ENCODE results near the gene ITGB4.

ITGB4 gene

GRCh38 chr17:75681289-75681688 is 40.0 kb upstream of the ITGB4 start:
- TF ChIP-seq EZH2 (IDR thresholded peaks at IDR 0.05; ENCODE audit: borderline replicate concordance, low read depth, low read length, severe bottlenecking) (no peak), CTCF (IDR thresholded peaks at IDR 0.05; ENCODE audit: borderline replicate concordance, extremely low read depth, low read length, poor library complexity, severe bottlenecking) (no peak)
- H3K27me3 ChIP-seq (ENCODE audit: insufficient read depth, low read length, poor library complexity) = no peaks in the 10 kb centered on the region
- ATAC-seq (ENCODE audit: insufficient read depth, low read depth) (no peak), DNase-seq (no peak)
- no peak overlapping the region for H3K4me3 ChIP-seq (ENCODE audit: low read depth in 1 of 2, low read length in 2 of 2)
- no peak overlapping the region for H2AFZ ChIP-seq (ENCODE audit: low read depth, low read length)
- peaks cover 33% of the 10 kb centered on the region; the same call in 1 of the 2 replicates for H4K20me1 ChIP-seq (ENCODE audit: insufficient read depth, low read length)
- peaks cover 57% of the 10 kb centered on the region for H3K36me3 ChIP-seq (ENCODE audit: insufficient read depth, low read length)
- H3K4me2 ChIP-seq (ENCODE audit: insufficient read depth, low read length) = no peak overlapping the region
- no peak overlapping the region for H3K27ac ChIP-seq (ENCODE audit: low read length)
- H3K9ac ChIP-seq (ENCODE audit: low read depth, low read length) = no peak overlapping the region
- H3K79me2 ChIP-seq (ENCODE audit: insufficient read depth, low read length) = peaks cover 84% of the 10 kb centered on the region
- no peaks in the 10 kb centered on the region for H3K4me1 ChIP-seq (ENCODE audit: insufficient read depth, low read length)
- H3K9me3 ChIP-seq (ENCODE audit: insufficient read depth, low read length, severe bottlenecking) = no peaks in the 10 kb centered on the region

GRCh38 chr17:75683583-75683982 is 37.7 kb upstream of the ITGB4 start:
- no peak overlapping the region for H3K4me3 ChIP-seq (ENCODE audit: low read depth in 1 of 2, low read length in 2 of 2)
- H3K9ac ChIP-seq (ENCODE audit: low read depth, low read length) = no peak overlapping the region
- TF ChIP-seq CTCF (IDR thresholded peaks at IDR 0.05; ENCODE audit: borderline replicate concordance, extremely low read depth, low read length, poor library complexity, severe bottlenecking) (no peak), EZH2 (IDR thresholded peaks at IDR 0.05; ENCODE audit: borderline replicate concordance, low read depth, low read length, severe bottlenecking) (no peak)
- no peak overlapping the region for H2AFZ ChIP-seq (ENCODE audit: low read depth, low read length)
- H3K36me3 ChIP-seq (ENCODE audit: insufficient read depth, low read length) = peaks cover 57% of the 10 kb centered on the region
- no peaks in the 10 kb centered on the region for H3K4me1 ChIP-seq (ENCODE audit: insufficient read depth, low read length)
- H3K9me3 ChIP-seq (ENCODE audit: insufficient read depth, low read length, severe bottlenecking) = no peaks in the 10 kb centered on the region
- DNase-seq (no peak), ATAC-seq (ENCODE audit: insufficient read depth, low read depth) (no peak)
- peaks cover 47% of the 10 kb centered on the region for H4K20me1 ChIP-seq (ENCODE audit: insufficient read depth, low read length)
- H3K27me3 ChIP-seq (ENCODE audit: insufficient read depth, low read length, poor library complexity) = no peaks in the 10 kb centered on the region
- H3K27ac ChIP-seq (ENCODE audit: low read length) = no peak overlapping the region
- H3K4me2 ChIP-seq (ENCODE audit: insufficient read depth, low read length) = no peak overlapping the region
- H3K79me2 ChIP-seq (ENCODE audit: insufficient read depth, low read length) = peaks cover 85% of the 10 kb centered on the region

- Histone ChIP-seq H3K36me3 (ENCODE audit: insufficient read depth, low read length) (peaks cover 55% of the 10 kb centered on the region), H4K20me1 (ENCODE audit: insufficient read depth, low read length) (peaks cover 52% of the 10 kb centered on the region), H3K4me2 (ENCODE audit: insufficient read depth, low read length) (no peak overlapping the region), H3K9ac (ENCODE audit: low read depth, low read length) (no peak overlapping the region), H3K4me3 (ENCODE audit: low read depth in 1 of 2, low read length in 2 of 2) (no peak overlapping the region), H3K9me3 (ENCODE audit: insufficient read depth, low read length, severe bottlenecking) (no peaks in the 10 kb centered on the region), H3K27me3 (ENCODE audit: insufficient read depth, low read length, poor library complexity) (no peaks in the 10 kb centered on the region), H3K27ac (ENCODE audit: low read length) (no peak overlapping the region), H3K4me1 (ENCODE audit: insufficient read depth, low read length) (no peaks in the 10 kb centered on the region), H2AFZ (ENCODE audit: low read depth, low read length) (no peak overlapping the region), H3K79me2 (ENCODE audit: insufficient read depth, low read length) (peaks cover 89% of the 10 kb centered on the region)
- DNase-seq (no peak), ATAC-seq (ENCODE audit: insufficient read depth, low read depth) (no peak)
- no peak for TF ChIP-seq CTCF (IDR thresholded peaks at IDR 0.05; ENCODE audit: borderline replicate concordance, extremely low read depth, low read length, poor library complexity, severe bottlenecking)
- TF ChIP-seq EZH2 (IDR thresholded peaks at IDR 0.05; ENCODE audit: borderline replicate concordance, low read depth, low read length, severe bottlenecking) = no peak
These were observed 37.0 kb upstream of the ITGB4 start for GRCh38 chr17:75684249-75684648.

- H3K9me3 ChIP-seq (ENCODE audit: insufficient read depth, low read length, severe bottlenecking) = no peaks in the 10 kb centered on the region
- H3K27me3 ChIP-seq (ENCODE audit: insufficient read depth, low read length, poor library complexity) = no peaks in the 10 kb centered on the region
- H3K36me3 ChIP-seq (ENCODE audit: insufficient read depth, low read length) = peaks cover 48% of the 10 kb centered on the region
- H3K4me3 ChIP-seq (ENCODE audit: low read depth in 1 of 2, low read length in 2 of 2) = no peak overlapping the region
- no peak overlapping the region for H3K27ac ChIP-seq (ENCODE audit: low read length)
- peaks cover 55% of the 10 kb centered on the region for H4K20me1 ChIP-seq (ENCODE audit: insufficient read depth, low read length)
- no peaks in the 10 kb centered on the region for H3K4me1 ChIP-seq (ENCODE audit: insufficient read depth, low read length)
- H3K79me2 ChIP-seq (ENCODE audit: insufficient read depth, low read length) = peaks cover 89% of the 10 kb centered on the region
- H3K9ac ChIP-seq (ENCODE audit: low read depth, low read length) = no peak overlapping the region
- no peak overlapping the region for H2AFZ ChIP-seq (ENCODE audit: low read depth, low read length)
- H3K4me2 ChIP-seq (ENCODE audit: insufficient read depth, low read length) = no peak overlapping the region
- DNase-seq = no peak
- no peak for TF ChIP-seq EZH2 (IDR thresholded peaks at IDR 0.05; ENCODE audit: borderline replicate concordance, low read depth, low read length, severe bottlenecking)
- TF ChIP-seq CTCF (IDR thresholded peaks at IDR 0.05; ENCODE audit: borderline replicate concordance, extremely low read depth, low read length, poor library complexity, severe bottlenecking) = no peak
- no peak for ATAC-seq (ENCODE audit: insufficient read depth, low read depth)
These were observed 36.3 kb upstream of the ITGB4 start for GRCh38 chr17:75684924-75685323.
